ENCODE results near the gene TLR6.

Gene TLR6

GRCh38 chr4:38868059-38868960 is 11.7 kb upstream of the TLR6 start:
- no peak for DNase-seq

DNA sequence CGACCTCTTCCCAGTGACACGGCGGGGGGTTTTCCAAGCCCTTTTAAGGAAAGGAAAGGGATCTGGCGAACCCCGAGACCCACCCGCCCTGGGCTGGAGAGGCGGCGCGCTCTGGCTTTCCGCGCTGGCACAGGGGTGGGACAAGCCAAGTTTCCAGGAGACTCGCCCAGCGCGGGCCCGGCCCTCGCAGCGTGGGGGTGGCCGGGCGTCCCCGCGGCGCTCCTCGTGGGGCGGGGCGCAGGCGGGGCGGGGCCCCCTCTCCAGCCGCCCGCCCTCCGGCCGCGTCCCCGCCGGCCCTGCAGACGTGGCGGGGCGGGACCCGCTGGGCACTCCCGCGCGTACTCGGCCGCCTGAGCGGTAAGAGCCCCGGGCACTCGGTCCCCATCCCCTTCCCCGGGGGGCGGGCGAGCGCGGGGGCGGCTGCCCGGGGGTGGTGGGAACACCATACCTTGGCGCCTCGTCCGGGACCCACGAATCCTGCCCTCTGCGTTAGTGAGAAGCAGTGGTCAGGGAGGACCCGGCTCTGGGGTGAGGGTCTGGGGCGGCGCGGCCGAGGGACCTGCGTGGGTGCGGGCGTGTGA is 11.0 kb upstream of the TLR6 start, which contains the start of gene FAM114A1:
Gene FAM114A1, plus strand, starts transcription at position 329 of the 581 bp plus-strand sequence. CDS start 10,273 bp downstream, outside the sequence.
- peak; percentile 69 to 75 for DNase-seq

DNA sequence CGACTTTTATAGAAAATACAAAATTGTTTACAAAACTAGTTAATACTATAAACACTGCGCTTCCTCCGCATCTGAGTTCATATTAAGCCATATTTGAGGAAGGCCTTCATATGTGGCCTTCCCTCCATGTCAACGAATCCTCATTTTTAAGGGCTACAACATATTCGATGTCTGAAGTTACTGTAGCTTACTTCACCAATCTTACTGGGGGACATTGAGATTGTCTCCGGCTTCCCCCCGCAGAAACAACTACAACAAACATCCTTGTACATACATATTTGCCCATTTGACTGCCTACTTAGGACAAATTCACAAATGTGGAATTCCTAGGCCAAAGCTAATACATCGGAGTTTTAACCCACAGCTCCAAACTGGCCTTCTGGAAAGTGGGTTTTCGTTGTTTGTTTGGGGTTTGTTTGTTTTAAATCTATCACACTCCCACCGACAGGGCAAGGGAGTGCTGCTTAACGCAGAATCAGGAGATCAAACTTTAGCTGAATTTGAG is 10.4 kb upstream of the TLR6 start:
- no peak for DNase-seq

- DNase-seq: no peak
Observed at GRCh38 chr4:38865445-38865844, 8.8 kb upstream of the TLR6 start.

DNA sequence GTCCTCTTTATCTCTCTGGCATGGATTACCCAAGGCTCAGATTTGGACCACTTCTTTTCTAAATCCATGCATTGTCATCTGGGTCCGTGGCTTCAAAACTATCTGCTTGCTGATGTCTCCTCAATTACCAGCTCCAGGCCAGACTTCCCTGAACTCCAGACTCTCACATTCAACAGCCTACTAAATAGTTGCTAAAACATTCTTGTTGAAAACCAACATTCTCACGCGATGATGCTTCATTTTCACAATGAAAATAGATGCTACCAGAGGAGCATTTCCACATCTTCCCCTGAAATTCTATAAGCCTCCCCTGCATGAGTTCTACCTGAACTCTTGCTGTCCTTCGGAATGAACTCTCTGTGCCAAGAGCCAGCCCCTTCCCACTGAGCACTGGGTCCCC is 5.2 kb upstream of the TLR6 start:
- DNase-seq: no peak

DNA sequence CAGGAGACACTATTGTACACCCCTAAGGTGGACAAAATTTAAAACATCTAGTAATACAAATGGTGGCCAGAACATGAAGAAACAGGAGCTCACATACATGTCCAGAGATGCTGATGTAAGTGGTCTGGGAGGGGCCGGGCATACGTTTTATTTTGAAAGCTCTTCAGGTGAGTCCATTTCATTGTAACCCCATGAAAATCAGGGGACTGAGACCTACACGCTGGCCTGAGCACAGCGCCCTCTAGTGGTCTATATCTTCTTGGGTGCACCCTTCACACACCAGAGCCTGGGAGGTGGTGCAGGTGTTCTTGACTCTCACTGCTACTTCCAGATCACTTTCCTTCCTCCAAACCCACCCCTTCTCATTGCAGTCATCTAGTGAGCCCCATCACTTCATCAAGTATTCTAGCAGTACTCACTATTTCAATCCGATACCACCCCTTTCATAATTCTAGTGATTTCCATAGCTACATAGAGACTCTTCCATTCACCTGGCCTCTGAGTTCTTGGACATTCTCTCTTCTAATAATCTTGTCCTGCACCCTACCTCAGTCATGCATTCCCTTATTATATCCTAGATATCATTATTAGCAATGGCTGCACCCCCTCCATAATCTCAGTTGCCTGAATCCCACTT is 4.3 kb upstream of the TLR6 start:
- no peak for DNase-seq

DNA sequence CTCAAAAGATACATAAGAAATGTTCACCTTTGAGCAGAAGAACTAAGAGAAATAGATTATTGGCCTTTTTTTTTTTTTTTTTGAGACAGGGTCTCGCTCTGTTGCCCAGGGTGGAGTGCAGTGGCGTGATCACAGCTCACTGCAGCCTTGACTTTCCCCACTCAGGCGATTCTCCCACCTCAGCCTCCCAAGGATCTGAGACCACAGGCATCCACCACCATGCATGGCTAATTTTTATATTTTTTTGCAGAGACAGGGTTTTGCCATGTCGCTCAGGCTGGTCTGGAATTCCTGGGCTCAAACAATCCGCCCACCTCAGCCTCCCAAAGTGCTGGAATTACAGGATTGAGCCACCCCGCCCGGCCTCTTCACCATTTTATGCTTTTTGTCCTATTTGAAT is 2.9 kb upstream of the TLR6 start:
- no peak for DNase-seq

DNA sequence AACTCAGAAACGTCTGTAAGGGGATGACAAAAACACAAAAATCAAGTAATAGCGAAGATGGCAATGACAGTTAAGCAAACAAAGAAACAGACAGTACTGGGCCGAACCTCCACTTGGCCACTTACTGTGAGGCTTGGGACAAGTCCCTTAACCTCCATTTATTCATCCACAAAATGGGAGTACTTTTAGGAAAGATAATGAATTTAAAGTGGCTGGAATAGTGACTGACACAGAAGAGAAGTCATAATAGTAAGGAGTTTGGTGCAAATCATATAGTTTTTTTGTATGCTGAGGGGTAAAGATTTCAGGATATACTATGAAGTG is 1.4 kb upstream of the TLR6 start:
- no peak for DNase-seq

GRCh38 chr4:38857354-38858096 is 908 bp upstream of the TLR6 start:
- no peak for DNase-seq

GRCh38 chr4:38856046-38856445 is 571 bp downstream of the TLR6 start:
- no peak for DNase-seq

DNA sequence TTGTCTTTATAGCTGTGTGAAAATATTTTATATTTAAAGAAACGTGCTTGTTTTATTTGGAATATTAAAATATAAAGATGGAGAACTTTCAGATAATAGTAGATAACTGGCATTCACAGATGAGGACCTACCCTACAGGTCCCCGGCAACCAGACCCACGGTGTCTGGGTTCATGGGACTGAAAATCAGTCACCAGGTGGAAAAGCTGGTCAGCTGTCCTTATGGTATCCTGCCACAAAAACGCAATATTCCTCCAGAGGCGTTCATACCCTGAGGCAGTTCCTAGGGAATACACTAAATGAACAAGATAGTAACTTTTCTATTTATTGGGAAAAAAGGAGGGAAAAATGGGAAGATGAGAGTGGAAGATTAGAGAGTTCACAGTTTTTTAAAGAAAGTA is 1.2 kb downstream of the TLR6 start:
- DNase-seq: no peak

DNA sequence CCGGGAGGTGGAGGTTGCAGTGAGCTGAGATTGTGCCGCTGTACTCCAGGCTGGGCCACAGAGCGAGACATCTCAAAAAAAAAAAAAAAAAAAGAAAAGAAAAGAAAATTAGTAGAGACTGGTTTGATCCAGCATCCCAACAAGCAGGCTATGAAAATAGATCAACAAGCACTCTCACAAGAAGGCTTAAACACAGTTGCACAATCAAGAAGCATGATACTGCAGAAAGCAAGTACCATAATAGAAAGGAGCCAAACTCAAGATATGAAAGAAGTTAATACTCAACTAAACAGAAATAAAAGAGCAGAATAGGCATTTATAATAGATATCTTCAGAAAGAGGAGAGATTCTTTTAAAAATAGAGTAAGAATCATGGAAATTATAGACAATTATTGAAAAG is 10.6 kb downstream of the TLR6 start:
- no peak for DNase-seq

GRCh38 chr4:38842994-38843393 is 13.6 kb downstream of the TLR6 start:
- no peak for DNase-seq

- DNase-seq: no peak
Observed at GRCh38 chr4:38837849-38838248, 18.8 kb downstream of the TLR6 start.

GRCh38 chr4:38837334-38837733 is 19.3 kb downstream of the TLR6 start:
- DNase-seq: no peak

DNA sequence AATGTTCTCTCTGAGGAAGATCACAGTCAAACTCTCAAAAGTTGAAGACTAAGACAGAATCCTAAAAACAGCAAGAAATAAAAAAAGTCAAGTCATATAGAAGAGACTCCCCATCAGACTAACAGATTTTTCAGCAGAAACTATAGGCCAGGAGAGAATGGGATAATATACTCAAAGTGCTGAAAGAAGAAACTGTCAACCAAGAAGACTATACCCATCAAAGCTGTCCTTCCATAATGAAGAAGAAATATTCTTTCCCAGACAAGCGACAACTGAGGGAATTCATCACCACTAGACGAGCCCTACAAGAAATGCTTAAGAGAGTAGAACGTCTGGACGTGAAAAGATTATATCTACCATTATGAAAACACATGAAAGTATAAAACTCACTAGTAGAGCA is 22.0 kb downstream of the TLR6 start:
- no peak for DNase-seq

DNA sequence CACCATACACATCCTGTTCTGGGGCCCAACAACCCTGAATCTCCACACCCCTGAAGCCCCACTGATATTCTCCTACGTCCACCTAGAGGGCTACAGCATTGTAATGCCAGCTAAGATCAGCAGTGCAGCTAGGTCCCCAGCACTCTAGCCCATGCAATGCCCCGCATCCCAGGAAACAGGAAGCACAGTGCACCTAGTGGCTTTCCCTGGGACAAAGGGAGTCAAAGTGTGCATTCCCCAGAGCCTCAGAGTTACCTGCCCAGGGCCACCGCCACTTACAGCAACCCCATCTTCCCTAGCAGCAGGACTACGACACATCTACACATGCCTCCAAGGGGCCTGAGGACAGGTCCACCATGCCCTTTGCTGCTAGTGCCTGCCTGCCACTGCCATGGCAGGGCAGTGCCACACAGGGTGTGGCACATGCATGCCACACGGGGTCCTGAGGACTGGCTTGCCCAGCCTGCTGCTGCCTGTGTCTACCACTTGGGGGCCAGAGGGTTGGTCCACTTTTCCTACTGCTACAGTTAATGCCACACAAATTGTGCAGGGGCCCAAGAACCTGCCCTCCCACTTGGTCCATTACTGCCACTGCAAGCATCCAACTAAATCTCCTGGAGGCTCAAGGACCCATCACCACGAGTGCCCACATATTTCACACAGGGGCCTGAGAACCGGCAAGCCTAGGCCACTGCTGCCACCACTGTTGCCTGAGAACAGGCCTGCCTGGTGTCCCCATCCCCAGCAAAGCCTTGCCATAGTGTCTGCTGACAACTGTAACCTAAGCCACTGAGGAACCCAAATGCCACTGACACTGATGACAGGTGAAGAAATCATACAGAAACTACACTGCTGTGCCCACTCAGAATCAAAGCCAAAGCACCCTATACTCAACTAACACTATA is 23.7 kb downstream of the TLR6 start:
- DNase-seq: no peak

- DNase-seq: no peak
Observed at GRCh38 chr4:38832206-38832605, 24.4 kb downstream of the TLR6 start.

GRCh38 chr4:38831653-38832052 is 25.0 kb downstream of the TLR6 start:
- no peak for DNase-seq

DNA sequence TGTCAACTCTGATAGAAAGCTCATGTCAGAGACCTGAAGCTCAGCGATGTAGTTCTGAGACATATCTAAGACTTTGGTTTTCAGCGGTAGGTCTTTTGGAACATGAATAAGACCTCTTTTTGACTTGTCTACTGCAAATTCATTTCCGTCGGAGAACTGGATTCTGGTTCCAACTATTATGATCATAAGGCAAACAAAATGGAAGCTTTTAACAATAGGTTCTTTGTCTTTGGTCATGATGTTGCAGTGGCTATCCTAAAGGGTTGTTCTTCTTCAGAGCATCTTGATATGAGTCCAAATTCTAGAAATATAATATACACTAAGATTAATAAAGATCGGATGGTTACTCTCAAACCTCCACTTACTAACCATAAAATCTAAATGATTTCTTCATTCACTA is 27.4 kb downstream of the TLR6 start:
- no peak for DNase-seq

GRCh38 chr4:38823766-38824165 is 32.9 kb downstream of the TLR6 start:
- DNase-seq: no peak

- DNase-seq: no peak
Observed at GRCh38 chr4:38822748-38823303, 33.8 kb downstream of the TLR6 start.

Data from hippocampal formation (tissue), 2 donors.